HG03095 (cell line): ENCODE measurements around the gene PHF1.

ENCODE experiments used
- ATAC-seq: cut with Tn5 transposase; IDR thresholded peaks from one replicate; pipeline ENCODE4 v1.9.1; 2021; ENCODE audit warnings: moderate library complexity; ENCODE audit not compliant: unreplicated experiment

Gene PHF1

GRCh38 chr6:33417128-33417902 lies 6.5 kb downstream of the PHF1 start:
- no peak for ATAC-seq

- ATAC-seq = peak; percentile 64
Measured at GRCh38 chr6:33417903-33418689, 7.3 kb downstream of the PHF1 start, which contains the start of gene CUTA. TSS of gene CUTA (minus strand) at chr6:33418107. CDS start at chr6:33418000, 107 bp downstream.

GRCh38 chr6:33418690-33419291 lies 8.0 kb downstream of the PHF1 start:
- ATAC-seq = no peak

GRCh38 chr6:33419580-33420490 lies 9.0 kb downstream of the PHF1 start, which contains the start of gene SYNGAP1:
TSS of gene SYNGAP1 (plus strand) at chr6:33420065. CDS start at chr6:33420265, 200 bp downstream.
- no peak for ATAC-seq

- ATAC-seq = no peak
Measured at GRCh38 chr6:33420491-33421343, 9.9 kb downstream of the PHF1 start.

- no peak for ATAC-seq
Measured at GRCh38 chr6:33421344-33421643, 10.5 kb downstream of the PHF1 start.

- no peak for ATAC-seq
Measured at GRCh38 chr6:33423777-33424176, 13.0 kb downstream of the PHF1 start.

GRCh38 chr6:33424855-33425667 lies 14.2 kb downstream of the PHF1 start:
- no peak for ATAC-seq

- no peak for ATAC-seq
Measured at GRCh38 chr6:33425668-33426577, 15.1 kb downstream of the PHF1 start.

GRCh38 chr6:33426590-33427511 lies 16.0 kb downstream of the PHF1 start:
- no peak for ATAC-seq

- ATAC-seq = no peak
Measured at GRCh38 chr6:33427585-33428223, 16.9 kb downstream of the PHF1 start.

- no peak for ATAC-seq
Measured at GRCh38 chr6:33428224-33428965, 17.6 kb downstream of the PHF1 start.

- no peak for ATAC-seq
Measured at GRCh38 chr6:33428966-33429749, 18.3 kb downstream of the PHF1 start.

GRCh38 chr6:33429750-33430052 lies 18.9 kb downstream of the PHF1 start:
- no peak for ATAC-seq

GRCh38 chr6:33430334-33430733 lies 19.5 kb downstream of the PHF1 start:
- ATAC-seq = no peak
